GM19463 (cell line): ENCODE results near the gene HUNK.

Experiments
- ATAC-seq: cut with Tn5 transposase; IDR thresholded peaks from one replicate; pipeline ENCODE4 v1.9.1; 2021; ENCODE audit warnings: mild to moderate bottlenecking, moderate library complexity; ENCODE audit not compliant: unreplicated experiment

Gene HUNK

GRCh38 chr21:32044205-32045180 lies 171.7 kb downstream of the HUNK start:
- no peak for ATAC-seq

- no peak for ATAC-seq
Observed at GRCh38 chr21:32046191-32046590, 173.4 kb downstream of the HUNK start.

GRCh38 chr21:32048353-32048752 lies 175.5 kb downstream of the HUNK start:
- ATAC-seq = no peak
